ENCODE data around the gene RASSF5.
A peak's percentile ranks its signal among the peaks of the same experiment; 100 is the strongest.
"Not testable (repeated sequence)": the region's sequence is repeated elsewhere in the genome, so short reads cannot be mapped to it uniquely, and the experiment has no call there.

The RASSF5 gene

DNA sequence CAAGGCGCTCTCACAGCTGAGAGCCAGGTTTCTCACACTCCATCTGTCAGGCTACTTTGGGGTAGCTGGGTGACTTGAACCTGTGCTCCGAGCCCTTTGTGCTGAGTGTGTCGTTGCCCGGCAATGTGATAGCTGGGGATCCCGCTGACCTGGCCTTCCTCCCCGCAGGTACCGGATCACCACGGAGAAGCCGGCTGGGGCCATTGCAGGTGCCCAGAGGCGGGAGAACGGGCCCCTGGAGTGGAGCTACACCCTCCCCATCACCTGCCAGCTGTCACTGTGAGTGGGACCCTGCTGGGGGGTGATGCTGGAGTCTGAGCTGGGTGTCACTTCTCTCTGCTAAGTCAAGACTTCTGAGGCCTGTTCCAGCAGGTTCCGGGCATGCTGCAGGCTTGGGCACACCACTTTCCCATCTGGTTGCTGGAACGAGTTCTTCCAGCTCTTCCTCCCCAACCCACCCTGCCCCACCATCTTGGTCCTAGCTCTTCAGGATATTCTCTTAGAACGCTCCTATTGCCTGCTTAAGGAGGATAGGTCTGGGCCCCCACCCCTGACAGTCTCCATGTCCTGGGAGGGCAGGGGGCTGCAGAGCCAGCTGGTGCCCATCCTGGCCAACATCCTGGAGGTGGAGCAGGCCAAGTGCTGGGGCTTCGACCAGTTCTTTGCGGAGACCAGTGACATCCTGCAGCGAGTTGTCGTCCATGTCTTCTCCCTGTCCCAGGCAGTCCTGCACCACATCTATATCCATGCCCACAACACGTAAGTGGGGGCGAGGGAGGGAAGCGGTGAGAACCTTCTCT is 29.6 kb upstream of the RASSF5 start:
- FAIRE-seq: no peak

DNA sequence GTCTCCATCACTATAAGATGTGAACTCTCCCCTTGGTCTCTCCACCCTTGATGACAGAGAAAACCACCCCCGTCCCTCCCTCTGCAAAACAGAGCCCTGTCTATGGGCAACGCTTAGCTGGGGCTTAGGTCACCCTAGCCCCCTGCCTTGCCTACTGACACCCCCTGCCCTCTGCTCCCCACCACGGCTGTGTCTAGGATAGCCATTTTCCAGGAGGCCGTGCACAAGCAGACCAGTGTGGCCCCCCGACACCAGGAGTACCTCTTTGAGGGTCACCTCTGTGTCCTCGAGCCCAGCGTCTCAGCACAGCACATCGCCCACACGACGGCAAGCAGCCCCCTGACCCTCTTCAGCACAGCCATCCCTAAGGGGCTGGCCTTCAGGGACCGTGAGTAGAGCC is 28.6 kb upstream of the RASSF5 start:
- no peak for FAIRE-seq

DNA sequence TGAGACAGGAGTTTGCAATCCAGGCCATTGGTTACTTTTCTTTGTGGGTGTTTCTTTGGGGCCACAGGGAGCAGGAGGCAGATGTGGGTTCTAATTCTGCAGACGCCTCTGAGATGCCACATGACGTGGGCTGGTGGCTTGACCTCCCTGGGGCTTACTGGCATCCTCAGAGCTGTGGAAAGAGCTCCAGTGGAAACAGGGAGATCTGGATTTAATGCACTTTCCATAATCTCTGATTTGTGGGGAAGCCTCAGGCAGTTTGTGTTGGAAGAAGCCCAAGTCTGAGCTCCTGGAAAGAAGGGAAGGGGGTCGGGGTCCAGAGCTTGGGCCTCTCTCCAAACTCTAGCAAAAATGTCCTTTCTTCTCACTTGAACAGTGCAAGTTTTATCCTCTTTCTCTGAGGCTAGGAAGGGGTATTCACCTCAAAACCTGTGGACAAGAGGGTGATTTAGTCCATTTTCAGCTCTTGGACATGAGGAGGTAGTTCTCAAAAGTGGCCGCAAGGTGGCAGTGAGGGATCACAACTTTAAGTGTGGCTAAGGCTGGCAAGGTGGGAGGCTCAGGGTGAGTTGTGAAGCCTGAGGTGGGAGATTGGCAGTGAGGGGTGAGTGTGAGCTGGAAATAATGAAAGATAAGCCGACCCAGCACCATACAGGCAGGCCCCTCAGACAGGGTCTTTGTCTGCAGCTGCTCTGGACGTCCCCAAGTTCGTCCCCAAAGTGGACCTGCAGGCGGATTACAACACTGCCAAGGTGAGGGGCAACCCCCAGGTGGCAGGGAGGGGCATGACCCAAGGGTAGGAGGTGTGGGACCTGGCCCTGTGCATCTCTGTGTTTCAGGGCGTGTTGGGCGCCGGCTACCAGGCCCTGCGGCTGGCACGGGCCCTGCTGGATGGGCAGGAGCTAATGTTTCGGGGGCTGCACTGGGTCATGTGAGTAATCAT is 27.9 kb upstream of the RASSF5 start:
- FAIRE-seq: peak; percentile 4

DNA sequence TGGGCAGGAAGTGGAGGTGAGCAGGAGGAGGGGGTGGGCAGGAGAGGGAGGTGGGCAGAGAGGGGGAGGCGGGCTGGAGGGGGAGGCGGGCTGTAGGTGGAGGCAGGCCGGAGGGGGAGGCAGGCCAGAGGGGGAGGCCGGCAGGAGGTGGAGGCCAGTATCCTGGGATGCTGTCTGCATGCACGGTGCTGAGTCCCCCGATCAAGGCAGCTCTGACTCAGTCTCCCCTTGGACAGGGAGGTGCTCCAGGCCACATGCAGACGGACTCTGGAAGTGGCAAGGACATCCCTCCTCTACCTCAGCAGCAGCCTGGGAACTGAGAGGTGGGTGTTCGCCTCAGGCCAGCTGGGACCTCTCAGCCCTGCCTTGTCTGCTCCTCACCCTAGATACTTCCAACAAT is 27.1 kb upstream of the RASSF5 start:
- FAIRE-seq: no peak

DNA sequence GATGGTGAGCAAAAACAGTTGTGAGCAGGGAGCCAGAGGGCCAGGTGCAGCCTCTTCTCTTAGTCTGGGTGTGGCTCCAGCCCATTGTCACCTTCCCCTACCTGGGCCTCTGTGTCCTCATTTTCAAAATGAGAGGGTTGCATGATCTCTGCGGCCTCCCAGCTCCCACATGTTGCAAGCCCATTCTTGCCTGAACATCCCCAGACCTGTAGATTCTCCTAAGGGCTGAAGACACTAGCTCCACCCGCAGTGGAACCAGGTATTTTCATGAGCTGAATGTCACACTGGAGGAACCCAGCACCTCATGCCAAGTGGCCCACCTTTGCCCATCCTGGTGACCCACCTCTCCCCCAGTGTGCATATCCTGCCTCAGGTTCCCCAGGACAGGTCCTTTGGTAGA is 24.7 kb upstream of the RASSF5 start:
- no peak for FAIRE-seq

DNA sequence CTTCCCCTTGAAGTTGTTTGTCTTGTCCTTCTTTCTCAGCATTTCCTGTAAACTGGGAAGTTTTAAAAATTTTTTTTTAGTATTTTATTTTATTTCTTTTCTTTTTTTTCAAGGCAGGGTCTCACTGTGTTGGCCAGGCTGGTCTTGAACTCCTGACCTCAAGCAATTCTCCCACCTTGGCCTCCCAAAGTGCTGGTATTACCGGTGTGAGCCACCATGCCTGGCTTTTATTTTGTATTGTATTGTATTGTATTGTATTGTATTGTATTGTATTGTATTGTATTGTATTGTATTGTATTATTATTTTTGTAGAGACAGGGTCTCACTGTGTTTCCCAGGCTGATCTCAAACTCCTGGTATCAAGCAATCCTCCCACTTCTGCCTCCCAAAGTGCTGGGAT is 23.5 kb upstream of the RASSF5 start:
- FAIRE-seq: not testable (repeated sequence)

DNA sequence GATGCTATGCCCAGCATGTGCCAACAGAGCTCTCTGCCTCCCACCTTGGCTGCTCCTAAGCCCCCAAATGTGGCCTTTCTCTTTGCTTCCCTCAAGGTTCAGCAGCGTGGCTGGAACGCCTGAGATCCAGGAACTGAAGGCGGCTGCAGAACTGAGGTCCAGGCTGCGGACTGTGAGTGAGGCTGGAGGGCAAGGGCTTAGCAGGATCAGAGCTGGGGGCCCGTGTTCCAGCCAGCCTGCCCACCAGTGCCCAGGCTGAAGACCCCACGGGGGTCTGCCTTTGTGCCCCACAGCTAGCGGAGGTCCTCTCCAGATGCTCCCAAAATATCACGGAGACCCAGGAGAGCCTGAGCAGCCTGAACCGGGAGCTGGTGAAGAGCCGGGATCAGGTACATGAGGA is 22.4 kb upstream of the RASSF5 start:
- FAIRE-seq: no peak

DNA sequence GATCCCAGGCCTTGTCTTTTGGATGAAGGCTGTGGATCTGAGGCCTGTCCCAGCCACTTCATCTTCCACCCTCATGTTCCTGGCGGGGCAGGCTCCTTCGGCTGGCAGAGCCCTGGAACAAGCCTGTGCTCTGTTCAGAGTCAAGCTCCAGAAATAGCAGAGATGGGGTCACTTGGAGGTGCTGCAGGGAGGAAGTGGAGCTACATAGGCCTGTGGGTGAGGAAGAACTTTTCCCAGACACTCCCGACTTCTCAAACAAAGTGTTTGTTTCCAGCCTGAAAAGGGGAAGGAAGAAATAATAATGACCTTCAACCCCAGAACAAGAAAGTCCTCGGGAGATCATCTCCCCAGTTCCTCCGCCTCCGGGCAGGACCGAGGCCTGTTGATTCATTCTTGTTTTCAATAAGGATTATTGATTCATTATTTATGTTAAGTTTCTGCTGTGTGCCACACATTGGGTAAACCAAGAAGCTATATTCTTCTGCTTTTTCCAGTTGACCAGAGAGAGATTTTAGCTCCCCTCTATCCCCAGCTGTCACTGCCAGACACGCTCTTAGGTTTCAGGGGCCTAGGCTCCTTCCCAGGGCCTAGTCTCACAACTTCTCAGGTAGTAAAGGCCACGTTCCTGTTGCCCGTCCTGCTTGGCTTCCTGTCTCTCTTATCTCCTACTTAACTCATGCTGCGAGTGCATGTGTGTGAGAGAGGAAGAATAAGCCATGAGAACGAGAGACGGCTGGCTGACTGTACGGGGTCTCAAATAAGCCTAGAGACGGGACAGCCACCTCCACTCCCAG is 20.1 kb upstream of the RASSF5 start:
- no peak for FAIRE-seq

DNA sequence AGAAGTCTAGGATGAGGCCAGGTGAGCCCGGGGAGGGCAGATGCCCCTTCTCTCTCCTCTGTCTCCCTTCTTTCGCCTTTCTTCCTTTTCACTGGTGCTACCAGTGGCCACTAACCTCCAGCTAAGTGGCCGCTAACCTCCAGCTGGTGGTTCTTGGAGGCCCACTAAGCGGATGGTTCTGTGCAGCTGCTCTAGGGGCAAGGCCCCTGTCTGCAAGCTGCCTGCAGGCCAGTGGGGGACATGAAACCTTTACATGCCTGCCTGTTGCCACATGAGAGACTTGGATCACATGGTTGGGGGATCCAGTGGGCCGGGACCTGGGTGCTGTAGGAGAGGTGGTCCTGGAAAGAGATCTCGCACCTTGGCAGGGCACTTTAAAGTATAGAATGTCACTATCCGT is 19.4 kb upstream of the RASSF5 start:
- no peak for FAIRE-seq

DNA sequence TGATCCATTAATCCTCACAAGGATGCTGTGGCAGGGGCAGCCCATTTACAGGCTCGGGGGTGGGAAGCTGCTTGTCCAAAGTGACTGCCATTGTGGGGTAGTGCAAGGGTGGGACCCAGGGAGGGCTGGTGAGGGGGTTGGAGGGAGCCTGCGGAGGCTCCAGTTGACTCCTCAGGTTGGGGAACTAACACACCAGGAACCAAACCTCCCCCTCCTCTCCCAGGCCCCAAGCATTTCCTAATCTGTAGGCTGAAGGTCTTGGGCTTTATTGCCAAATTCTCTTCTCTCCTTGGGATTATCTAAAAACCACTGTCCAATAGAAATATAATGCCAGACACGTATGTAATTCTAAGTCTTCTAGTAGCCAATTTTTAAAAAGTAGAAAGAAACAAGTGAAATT is 18.9 kb upstream of the RASSF5 start:
- no peak for FAIRE-seq

DNA sequence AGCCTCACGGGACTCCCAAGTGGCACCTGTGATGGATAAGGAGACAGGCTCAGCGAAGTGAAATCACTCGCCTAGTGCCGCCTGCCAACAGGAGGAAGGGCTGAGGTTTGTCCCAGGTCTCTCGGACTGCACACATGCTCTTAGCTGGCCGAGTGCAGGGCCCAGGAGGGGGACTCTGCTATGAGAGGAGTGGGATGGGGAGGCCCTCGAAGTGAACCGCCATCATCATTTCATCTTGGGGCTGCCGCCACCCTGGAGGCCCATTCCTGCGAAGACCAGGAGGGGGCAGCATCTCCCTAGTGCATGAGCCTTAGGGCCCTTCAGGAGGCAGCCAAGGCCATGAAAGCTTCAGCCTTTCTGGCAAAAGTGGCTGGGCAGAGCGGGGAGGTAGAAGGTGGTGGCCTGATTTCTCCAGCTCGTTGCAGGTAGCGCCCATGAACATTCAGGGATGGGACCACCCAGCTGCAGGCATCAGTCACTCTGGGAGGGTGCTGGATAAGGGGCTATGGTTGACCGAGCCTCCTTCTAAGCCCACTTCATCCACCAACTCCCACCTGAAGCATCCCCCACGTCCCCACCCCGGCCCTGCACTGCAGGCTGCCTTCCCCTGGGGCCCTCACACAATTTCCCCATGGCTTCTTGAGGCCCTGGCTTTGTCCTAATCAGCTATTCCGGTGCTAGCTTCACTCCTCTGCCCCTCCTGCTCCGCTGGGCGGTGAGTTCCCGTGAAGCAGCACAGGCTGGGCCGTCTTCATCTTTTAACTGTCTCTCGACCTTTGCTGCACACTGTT is 17.2 kb upstream of the RASSF5 start:
- no peak for FAIRE-seq

DNA sequence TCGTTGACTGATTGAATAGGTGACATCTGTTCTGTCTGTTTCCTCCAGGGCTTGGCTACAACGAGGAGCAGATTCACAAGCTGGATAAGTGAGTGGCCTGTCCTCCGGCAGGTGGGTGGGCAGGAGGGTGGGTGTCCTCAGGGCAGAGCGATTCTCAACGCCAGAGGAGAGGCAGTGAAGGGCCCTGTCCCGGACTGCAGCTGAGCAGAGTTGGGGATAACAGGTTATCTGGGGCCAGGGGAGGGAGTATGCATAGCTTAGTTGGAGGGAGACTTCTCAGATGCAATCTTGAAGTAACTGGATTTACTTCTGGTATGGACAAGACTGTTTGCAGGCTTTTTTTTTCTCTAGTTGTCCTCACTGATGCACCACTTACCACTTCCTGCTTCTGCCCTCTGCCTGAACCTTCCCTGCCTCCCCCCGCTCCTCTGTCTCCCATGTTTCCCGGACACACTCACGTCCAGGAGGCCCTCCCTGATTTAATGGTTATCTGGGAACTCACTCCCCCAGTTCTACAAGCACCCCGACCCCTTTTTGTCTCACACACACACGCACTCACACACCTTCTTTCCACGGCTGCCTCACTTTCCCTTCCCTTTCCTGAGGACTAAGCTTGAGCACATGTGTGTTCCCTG is 16.4 kb upstream of the RASSF5 start:
- FAIRE-seq: no peak

DNA sequence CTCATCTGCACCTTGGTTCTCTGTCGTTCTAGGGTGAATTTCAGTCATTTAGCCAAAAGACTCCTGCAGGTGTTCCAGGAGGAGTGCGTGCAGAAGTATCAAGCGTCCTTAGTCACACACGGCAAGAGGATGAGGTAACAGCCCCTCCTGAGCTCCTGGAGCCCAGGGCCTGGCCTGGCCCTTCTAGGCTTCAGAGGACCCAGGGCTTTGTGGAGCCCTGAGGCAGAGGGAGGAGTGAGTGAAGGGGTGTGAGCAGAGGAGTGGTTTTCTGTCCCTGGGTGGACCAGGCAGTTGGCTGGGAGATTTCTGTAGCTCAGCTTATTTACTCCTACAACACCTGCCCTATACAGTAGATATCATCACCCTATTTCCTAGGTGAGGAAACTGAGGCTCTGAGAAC is 15.7 kb upstream of the RASSF5 start:
- no peak for FAIRE-seq

DNA sequence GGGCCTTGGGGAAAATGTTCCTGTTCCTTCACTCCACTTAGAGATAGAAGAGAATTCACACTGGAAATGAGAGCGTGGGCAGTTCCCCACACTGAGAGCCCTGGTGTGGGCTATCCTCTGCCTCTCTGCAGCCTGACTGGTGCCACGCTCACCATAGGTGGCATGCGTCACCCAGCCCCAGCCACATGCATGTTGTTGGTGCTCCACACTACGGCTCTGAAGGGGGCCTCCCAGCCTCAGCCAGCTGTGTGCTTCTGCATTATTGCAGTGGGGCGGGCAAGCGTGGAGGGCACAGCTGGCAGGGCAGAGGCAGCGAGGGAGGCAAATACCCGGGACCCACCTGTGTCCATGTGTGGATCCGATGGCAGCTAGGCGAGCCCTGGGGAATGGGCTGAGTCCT is 14.7 kb upstream of the RASSF5 start:
- FAIRE-seq: no peak

DNA sequence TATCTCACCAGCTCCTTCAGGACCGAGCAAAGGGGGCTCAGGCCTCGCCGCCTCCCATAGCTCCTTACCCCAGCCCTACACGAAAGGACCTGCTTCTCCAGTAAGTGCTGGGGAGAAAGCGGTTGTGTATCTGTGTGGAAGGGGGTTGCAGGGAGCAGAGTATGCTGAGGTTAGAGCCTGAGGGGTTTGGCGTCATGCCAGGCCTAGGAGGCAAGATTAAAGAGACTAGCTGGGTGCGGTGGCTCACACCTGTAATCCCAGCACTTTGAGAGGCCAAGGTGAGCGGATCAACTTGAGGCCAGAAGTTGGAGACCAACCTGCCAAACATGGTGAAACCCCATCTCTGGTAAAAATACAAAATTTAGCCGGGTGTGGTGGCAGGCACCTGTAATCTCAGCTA is 14.1 kb upstream of the RASSF5 start:
- FAIRE-seq: no peak

DNA sequence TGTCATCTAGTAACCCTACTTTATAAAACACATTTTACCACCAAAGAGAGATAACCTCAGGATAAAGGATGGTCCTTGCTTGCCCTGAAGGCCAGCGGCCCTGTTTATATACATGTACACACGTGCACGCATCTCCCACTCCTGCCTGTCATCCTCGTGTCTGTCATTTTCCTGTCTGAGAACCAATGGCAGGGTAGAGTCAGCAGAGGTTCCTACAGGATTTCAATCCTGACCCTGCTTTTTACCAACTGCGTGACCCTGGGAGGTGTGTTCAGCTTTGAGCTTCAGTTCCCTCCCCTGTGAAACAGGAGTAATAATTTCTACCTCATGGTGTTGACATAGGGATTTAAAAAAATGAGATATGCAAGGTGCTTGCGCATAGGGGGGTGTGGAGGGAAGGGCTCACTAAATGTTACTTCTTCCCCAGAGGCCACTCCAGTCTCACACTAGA is 12.3 kb upstream of the RASSF5 start:
- FAIRE-seq: no peak

DNA sequence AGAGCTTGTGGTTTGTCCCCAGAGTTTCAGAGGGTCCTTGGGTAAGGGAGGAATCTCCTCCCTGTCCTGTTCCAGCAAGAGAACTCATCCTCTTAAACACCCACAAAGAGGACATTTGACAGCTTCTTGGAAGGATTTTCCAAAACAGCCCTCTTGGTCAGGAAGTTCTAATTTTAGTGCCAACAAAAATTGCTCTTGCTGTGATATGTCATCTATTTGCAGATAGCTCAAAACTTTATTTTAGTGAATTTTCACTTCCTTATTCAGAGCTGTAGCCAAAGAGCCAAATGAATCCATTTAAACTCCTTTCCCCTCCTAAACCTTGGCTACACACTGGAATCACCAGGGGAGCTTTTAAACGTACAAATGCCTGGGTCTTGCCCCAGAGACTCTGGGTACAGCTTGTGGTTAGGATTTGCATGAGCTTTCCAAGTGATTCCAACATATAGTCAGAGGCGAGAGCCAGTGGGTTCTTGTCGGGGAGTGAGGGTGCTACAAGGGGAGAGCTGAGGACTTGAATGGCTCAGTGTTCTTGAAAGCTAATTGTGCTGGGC is 11.8 kb upstream of the RASSF5 start:
- no peak for FAIRE-seq

DNA sequence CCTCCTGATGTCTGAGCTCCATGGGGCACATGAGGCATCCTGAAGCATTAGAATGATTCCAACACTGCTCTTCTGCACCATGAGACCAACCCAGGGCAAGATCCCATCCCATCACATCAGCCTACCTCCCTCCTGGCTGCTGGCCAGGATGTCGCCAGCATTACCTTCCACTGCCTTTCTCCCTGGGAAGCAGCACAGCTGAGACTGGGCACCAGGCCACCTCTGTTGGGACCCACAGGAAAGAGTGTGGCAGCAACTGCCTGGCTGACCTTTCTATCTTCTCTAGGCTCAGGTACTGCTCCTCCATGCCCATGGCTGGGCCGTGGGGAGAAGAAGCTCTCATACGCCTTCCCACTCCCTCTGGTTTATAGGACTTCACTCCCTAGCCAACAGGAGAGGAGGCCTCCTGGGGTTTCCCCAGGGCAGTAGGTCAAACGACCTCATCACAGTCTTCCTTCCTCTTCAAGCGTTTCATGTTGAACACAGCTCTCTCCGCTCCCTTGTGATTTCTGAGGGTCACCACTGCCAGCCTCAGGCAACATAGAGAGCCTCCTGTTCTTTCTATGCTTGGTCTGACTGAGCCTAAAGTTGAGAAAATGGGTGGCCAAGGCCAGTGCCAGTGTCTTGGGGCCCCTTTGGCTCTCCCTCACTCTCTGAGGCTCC is 11.1 kb upstream of the RASSF5 start:
- FAIRE-seq: no peak

DNA sequence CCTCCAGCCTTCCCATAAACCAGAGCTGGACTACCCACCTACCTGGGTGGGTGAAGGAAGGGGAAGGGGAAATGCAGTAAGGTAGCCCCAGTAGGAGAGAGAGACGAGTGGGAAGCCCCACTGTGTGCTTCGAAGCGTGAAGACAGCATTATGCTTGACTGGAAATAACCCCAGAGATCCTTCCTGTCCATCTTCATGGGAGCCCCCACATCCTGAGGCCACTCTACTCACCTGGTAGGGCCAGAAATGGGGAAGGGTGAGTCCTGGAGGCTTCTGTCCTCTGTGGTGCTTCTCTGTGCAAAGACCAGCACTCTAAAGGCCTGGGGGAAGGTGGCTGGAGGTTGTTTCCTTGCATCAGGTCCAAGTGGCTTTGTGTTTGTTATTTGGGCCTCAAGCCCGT is 10.0 kb upstream of the RASSF5 start:
- no peak for FAIRE-seq

DNA sequence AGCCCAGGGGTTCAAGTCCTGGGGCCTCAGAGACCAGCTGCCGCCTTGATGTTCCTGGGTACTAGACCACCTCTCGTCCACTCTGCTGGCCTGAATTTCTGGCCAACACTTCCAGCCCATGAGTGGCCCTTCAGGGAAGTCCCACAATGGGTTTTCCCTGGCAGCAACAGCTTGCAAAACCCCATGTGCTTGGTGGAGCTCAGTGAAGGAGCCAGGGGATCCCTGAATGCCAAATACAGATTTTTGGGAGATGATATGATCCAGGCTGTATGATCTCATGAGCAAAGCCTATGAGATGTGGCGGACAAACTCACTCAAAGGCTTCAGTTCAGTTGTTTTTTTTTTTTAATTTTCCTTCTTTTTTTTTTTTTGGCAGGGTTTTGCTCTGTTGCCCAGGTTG is 9.6 kb upstream of the RASSF5 start:
- no peak for FAIRE-seq

DNA sequence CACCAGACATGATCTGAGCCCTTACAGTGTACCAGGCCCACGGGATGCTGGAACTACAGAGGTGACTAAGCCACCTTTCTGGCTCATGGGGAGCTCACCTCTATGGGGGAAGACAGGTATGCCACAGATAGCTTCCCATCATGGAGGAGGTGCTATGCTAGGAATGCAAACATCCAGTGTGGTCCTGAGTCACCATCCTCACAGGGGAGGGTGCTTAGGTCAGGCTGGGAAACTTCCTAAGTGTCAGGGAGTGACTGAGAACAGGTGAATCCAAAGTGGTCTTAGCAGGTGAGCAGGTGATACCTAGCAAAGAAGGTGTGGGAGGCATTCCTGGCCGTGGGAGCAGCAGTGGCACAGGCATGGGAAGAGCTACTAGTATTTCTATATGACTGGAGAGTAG is 8.6 kb upstream of the RASSF5 start:
- FAIRE-seq: no peak
